H1 (cell line): ENCODE results near the gene CFAP141. TPM values are rescaled to one million over a fixed set of nuclear protein-coding genes. Genes with fewer than 3 reads are reported as not detected.

Source experiments
- ATF2 ChIP-seq: IDR thresholded peaks from 2 replicates; pipeline ENCODE4 v1.6.1; 2012; ENCODE audit warnings: low read length, inconsistent platforms
- BRCA1 ChIP-seq: IDR thresholded peaks from 2 replicates; pipeline ENCODE4 v1.6.1; 2012; ENCODE audit warnings: low read depth, low read length, improper control_type of control experiment
- HDAC6 ChIP-seq: IDR thresholded peaks from one replicate; pipeline ENCODE4 v1.7.1; 2012; ENCODE audit warnings: low read depth, mild to moderate bottlenecking, inconsistent platforms, low read length, moderate library complexity
- TBP ChIP-seq: IDR thresholded peaks from 2 replicates; pipeline ENCODE4 v1.6.1; 2011; ENCODE audit warnings: low read depth, low read length, improper control_type of control experiment
- polyA plus RNA-seq, 7 experiments: library from polyadenylated mRNA; depleted of rRNA in 3 of 7; stranded (reverse) in 5 of 7; unstranded in 2 of 7; fragments of >200 nt in 5 of 7; fragments of 200-250 nt in 2 of 7; gene quantifications; 1 replicate in 5 of 7; 2 replicates in 1 of 7; 4 replicates in 1 of 7; pipeline versions ENCODE4 v1.2.1 to v1.2.3, GENCODE V29; 2011 to 2013; ENCODE audit warnings: missing spikeins in 2 of 7, mixed read lengths in 2 of 7
- total RNA-seq: library from RNA; stranded (reverse); fragmentation: NEBNext Ultra II Directional; extraction: Animal tissue kit (Norgen Biotek cat#: 25700); gene quantifications from 2 replicates; pipeline ENCODE4 v1.2.1, GENCODE V29; 2021

The CFAP141 gene
- total and polyA plus RNA-seq, 2 of the 8 experiments (the other 6 are each of a cell fraction or from before 2014, with no cell fraction given): not detected

DNA sequence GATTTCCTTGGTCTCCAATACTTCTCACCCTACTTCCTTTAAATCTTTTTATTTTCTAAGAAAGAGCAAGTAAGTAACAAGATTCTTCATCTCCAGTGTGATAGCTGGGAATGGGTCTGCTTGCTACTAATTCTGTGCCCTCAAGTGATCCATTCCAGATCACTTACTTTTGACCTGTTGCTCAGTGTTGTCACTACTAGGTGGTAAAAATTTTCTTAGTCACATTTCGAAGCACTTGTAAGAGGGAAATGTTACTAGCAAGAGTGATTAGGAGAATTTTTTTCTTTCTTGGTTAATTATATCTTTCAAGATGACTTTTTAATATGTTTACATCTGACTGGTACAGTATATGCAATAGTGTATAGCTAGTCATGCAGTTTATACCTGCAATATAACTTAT lies 16.8 kb upstream of the CFAP141 start (continued):
- TF ChIP-seq BRCA1: no peak
- no peak for TF ChIP-seq TBP
- TF ChIP-seq ATF2: no peak
- TF ChIP-seq HDAC6: no peak
